Mucosa of descending colon (tissue), 3 donors: Measurements from ENCODE around the gene ADO. TPM values are rescaled to one million over a fixed set of nuclear protein-coding genes. Genes with fewer than 3 reads are reported as not detected.

Experiments
- ATAC-seq: fragments of 200-7000 bp; cut with Tn5 transposase; one replicate; pipeline ENCODE4 v1.9.1; 2020; ENCODE audit warnings: mild to moderate bottlenecking, moderate library complexity
- DNase-seq, 3 donors: peaks; one replicate each; pipeline ENCODE4 v3.0.0-alpha.2; 2020
- H3K36me3 ChIP-seq: fragments of 200-600 bp; one replicate; pipeline ENCODE4 v1.8.0; 2021; ENCODE audit warnings: low read depth, mild to moderate bottlenecking
- H3K4me1 ChIP-seq: fragments of 200-600 bp; one replicate; pipeline ENCODE4 v1.8.0; 2021; ENCODE audit warnings: low read depth, mild to moderate bottlenecking
- H3K4me3 ChIP-seq: fragments of 200-600 bp; one replicate; pipeline ENCODE4 v1.8.0; 2021; ENCODE audit warnings: mild to moderate bottlenecking
- H3K9me3 ChIP-seq: fragments of 200-600 bp; one replicate; pipeline ENCODE4 v1.8.0; 2021; ENCODE audit warnings: mild to moderate bottlenecking
- CTCF ChIP-seq: fragments of 200-600 bp; IDR thresholded peaks from one replicate; pipeline ENCODE4 v1.8.0; 2022; ENCODE audit warnings: antibody characterized with exemption, mild to moderate bottlenecking
- intact Hi-C, 2 donors: fragments of 100-400 bp; cut with DNase I in 1 of 2; cut with micrococcal nuclease in 1 of 2; formaldehyde crosslinking; loops; one replicate each; pipeline versions ENCODE4 v1.11.0 to v1.11.1; 2022; cut with DNase I, micrococcal nuclease
- total RNA-seq, 3 donors: library from RNA; stranded (reverse); fragmentation: NEBNext Ultra II Directional in 2 of 3; extraction: Animal tissue kit (Norgen Biotek cat#: 25700) in 2 of 3; gene quantifications; one replicate each; pipeline versions ENCODE4 v1.2.1 to v1.2.4, GENCODE V29; 2021 to 2023
- donor health status: DM: no; HTN: no; CAD: no; lungs with moderate emphysema.
- donor health status: DM: no; HTN: no; CAD: no.
- donor health status: DM: no; HTN: yes; CAD: no.

The ADO gene
- total RNA-seq, 3 donors from 2014 or later, result 10.1 to 16.8 (median 10.3) TPM

- peak in 2 of 3 donors; percentile 44 to 54 for DNase-seq
- intact Hi-C loops, result loop anchor here (5.0 to 10.0 kb wide), 2 partner anchors 220 to 373 kb away; no protein-coding TSS in a partner anchor
These were observed 10.3 kb downstream of the ADO start for GRCh38 chr10:62814756-62815380.

DNA sequence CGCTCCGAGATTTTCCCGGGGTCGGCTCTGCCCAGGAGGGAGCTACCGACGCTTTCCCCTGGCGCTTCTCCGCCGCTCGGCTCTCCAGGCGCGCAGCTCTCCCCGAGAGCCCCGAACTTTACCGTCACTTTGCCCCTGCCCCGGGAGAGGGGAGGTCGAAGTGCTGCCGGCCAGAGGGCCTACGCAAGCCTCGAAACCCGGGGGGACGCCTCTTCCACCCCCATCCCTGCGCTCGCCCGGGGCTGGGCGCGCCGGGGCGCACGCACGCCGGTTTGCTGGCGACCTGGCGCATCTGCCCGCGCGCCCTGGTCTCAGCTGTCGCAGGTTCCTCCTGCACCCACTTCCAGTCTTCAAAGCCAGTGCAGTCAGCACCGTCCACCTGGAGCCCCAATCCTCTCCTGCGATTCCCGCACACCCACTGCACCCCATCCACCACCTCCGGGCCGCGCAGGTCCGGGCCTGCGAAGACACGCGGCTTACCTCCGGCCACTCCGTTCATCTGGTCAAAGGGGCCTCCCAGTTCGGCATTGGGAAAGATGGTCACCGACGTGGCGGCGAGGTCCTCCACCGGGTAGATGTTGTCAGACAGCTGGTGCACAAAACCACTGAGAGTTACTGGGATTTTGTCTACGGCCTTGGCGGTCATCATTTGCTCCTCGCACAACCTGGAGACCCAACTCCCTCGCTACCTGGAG is 11.0 kb downstream of the ADO start:
- intact Hi-C loops, result loop anchor here (5.0 to 10.0 kb wide), 2 partner anchors 221 to 373 kb away; no protein-coding TSS in a partner anchor
- no peak for TF ChIP-seq CTCF
- DNase-seq (peak; percentile 17 to 69 (median 48)), ATAC-seq (no peak)
- peak overlapping the region; percentile 92 for H3K4me3 ChIP-seq
- H3K36me3 ChIP-seq, result no peaks in the 10 kb centered on the region
- H3K9me3 ChIP-seq, result no peaks in the 10 kb centered on the region
- peaks cover 27% of the 10 kb centered on the region for H3K4me1 ChIP-seq

More at GRCh38 chr10:62814756-62815380, 10.3 kb downstream of the ADO start:
- TF ChIP-seq CTCF, result no peak
- ATAC-seq, result no peak
- Histone ChIP-seq H3K4me1 (peaks cover 27% of the 10 kb centered on the region), H3K36me3 (no peaks in the 10 kb centered on the region), H3K9me3 (no peaks in the 10 kb centered on the region), H3K4me3 (no peak overlapping the region)

GRCh38 chr10:62816076-62816330 is 11.5 kb downstream of the ADO start:
- Histone ChIP-seq H3K4me1 (peaks cover 27% of the 10 kb centered on the region), H3K36me3 (no peaks in the 10 kb centered on the region), H3K9me3 (no peaks in the 10 kb centered on the region), H3K4me3 (peak overlapping the region; percentile 92)
- no peak for TF ChIP-seq CTCF
- intact Hi-C loops, result loop anchor here (5.0 to 10.0 kb wide), 2 partner anchors 221 to 374 kb away; no protein-coding TSS in a partner anchor
- DNase-seq (no peak), ATAC-seq (no peak)

- DNase-seq, result peak; percentile 93 to 96 (median 95)
- intact Hi-C loops, result loop anchor here (5.0 to 10.0 kb wide), 2 partner anchors 222 to 374 kb away; no protein-coding TSS in a partner anchor
- TF ChIP-seq CTCF, result no peak
These were observed 12.0 kb downstream of the ADO start, which contains the start of gene EGR2 for GRCh38 chr10:62816331-62817120. Gene EGR2, minus strand, starts transcription at chr10:62816366. Its CDS starts 337 bp downstream, at chr10:62816029.

GRCh38 chr10:62817121-62817765 is 12.7 kb downstream of the ADO start:
- no peaks in the 10 kb centered on the region for H3K9me3 ChIP-seq

More at GRCh38 chr10:62816331-62817120, 12.0 kb downstream of the ADO start, which contains the start of gene EGR2:
- ATAC-seq, result peak; percentile 88
- Histone ChIP-seq H3K4me3 (peak within 1 kb of the TSS; percentile 92), H3K36me3 (no peaks in the 10 kb centered on the region), H3K4me1 (peaks cover 27% of the 10 kb centered on the region), H3K9me3 (no peaks in the 10 kb centered on the region)

More at GRCh38 chr10:62817121-62817765, 12.7 kb downstream of the ADO start:
- no peaks in the 10 kb centered on the region for H3K36me3 ChIP-seq
- DNase-seq (peak; percentile 56 to 83 (median 75)), ATAC-seq (peak; percentile 52)
- H3K4me1 ChIP-seq, result peaks cover 27% of the 10 kb centered on the region
- TF ChIP-seq CTCF, result no peak
- H3K4me3 ChIP-seq, result peak overlapping the region; percentile 92
- intact Hi-C loops, result loop anchor here (5.0 to 10.0 kb wide), 2 partner anchors 222 to 375 kb away; no protein-coding TSS in a partner anchor
